Measurements from ENCODE around the gene MTIF2.

- TF ChIP-seq CTCF (IDR thresholded peaks at IDR 0.05) (no peak), POLR2A (IDR thresholded peaks at IDR 0.05) (no peak)
Observed at GRCh38 chr2:55283083-55283482, 14.1 kb upstream of the MTIF2 start.

All from stomach (tissue), 4 donors.